HG02623 (cell line): Measurements from ENCODE around the gene CROCC2.

Source experiments
- ATAC-seq: cut with Tn5 transposase; IDR thresholded peaks from one replicate; pipeline ENCODE4 v1.9.1; 2021; ENCODE audit warnings: moderate library complexity; ENCODE audit not compliant: unreplicated experiment

The CROCC2 gene

DNA sequence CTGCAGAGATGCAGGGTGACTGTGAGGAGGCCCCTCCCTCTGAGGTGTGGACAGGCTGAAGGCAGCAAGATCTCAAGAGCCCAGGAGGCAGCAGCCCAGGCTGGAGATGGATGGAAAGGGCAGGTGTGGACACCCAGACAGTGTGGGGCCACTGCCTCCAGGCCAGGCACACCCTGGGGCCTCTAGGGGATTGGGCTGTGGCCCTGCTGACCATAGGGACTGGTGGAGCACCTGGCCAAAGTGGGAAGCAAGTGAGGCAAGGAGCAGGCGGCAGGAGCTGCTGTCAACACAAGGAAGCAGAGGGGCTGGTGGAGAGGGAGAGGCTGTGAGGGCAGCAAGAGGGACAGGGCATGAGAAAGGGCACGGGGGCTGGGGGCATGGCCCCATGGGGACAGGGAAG, 103.1 kb downstream of the CROCC2 start:
- ATAC-seq: no peak

DNA sequence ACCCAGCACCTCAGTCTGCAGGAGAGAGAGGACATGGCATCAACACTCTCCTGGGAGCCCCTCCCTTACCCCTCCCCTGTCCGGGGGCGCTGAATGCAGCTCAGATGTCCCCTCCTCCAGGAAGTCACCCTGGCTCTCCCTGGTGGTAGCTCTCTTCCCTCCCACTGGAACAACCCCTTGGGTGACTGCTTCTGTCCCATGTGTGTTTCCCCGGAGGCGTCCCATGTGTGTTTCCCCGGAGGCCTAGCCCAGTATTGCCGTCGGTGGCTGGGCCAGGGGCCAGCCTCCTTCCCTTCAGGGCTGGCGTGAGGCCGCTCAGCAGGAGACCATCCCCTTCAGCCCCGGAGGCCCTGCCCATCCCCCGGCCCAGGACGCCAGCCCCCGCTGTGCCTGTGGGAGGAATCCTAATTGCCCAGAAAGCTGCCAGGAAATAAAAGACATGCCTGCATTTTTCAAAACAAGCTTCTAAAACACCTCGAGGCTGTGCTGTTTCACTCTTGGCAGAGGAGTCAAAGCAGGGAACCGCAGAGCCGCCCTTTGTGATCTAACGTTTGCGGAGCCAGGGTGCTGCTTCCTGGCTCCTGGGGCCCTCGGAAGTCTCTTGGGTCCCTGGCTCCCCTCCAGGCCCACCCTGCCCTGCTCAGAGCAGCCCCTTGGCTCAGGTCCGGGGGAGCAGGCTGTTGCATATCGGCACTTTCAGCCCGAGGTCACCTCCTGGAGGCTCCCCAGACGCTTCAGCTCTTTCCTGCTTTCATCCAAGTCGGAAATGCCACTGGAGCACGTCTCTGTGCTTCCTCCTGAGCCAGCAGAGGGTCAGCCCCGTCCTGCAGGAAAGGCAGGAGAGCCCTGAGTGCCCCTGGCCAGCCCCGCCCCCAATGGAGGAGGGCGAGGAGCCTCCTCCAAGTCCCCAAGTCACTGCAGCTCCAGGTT, 103.7 kb downstream of the CROCC2 start:
- ATAC-seq: no peak

DNA sequence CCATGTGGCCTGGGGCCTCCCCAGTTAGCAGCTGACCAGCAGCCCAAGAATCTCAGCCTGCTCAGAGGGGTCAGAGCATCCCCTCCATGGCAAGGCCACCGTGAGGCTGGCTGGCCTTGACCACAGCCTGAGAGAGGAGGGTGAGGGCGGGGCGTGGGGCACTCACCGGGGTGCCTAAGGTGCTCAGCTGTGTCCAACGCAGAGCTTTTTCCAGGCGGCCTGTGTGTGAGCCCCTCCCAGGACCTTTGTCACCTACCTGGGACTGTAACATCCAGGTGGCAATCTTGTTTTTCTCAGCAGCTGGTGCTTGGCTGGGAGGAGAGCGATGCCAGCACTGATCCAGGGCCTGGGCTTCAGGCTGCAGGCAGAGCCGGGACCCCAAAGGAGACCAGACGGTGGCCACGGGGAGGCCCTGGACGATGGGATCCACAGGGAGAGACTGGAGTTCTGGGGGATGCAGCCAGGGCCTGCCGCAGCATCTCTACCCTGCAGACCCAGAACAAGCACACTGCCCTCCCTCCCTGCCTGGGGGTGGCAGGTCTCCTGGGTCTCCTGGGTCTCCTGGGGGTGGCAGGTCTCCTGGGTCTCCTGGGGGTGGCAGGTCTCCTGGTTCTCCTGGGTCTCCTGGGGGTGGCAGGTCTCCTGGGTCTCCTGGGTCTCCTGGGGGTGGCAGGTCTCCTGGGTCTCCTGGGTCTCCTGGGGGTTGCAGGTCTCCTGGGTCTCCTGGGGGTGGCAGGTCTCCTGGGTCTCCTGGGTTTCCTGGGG, 104.6 kb downstream of the CROCC2 start:
- no peak for ATAC-seq

DNA sequence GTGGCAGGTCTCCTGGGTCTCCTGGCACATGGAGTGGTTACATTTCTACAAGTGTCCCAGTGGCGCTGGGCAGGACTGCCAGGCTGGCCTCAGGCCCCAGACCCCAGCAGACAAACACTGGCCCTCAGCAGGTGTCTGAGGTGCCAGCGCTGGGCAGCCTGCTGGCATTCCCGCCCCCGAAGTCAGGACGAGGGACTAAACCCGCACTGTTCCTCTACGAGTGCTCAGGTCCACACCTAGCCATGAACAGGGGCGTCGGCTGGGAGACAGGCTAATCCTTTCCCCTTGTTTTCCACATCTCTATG, 105.1 kb downstream of the CROCC2 start:
- ATAC-seq: no peak

DNA sequence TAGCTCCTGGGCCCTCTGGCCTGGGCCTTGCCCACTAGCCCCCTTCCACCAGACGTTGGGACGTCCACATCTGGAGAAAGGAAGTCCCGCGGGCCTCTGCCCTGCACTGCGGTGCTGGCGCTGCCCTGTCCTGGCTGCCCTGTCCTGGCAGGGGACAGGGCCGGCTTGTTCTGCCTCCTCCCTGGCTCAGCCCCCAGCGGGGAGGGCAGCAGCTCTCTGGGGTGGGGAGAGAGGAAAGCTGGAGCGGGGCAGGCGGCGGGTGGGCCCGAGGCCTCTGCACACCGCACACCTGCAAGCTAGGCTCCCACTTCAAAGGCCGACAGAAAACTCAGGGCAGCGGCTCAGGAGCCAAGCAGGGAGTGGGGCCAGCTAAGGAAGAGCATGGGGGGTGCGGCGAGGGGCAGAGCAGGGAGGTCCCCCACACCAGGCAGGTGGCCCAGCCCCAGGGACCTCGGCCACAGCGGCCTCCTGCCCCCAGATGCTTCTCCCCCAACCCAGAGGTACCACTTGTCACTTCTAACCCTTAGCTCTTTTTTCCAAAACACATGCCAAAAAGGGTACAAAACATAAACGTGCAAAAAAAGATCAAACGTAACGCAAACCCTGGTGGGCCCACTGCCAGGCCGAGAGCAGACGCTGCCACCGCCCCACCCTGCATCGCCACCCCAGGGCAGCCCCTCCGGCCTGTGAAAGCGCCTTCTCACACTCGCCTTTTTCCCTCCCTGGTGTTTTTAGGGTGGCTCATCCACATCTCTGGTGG, 105.8 kb downstream of the CROCC2 start:
- no peak for ATAC-seq

DNA sequence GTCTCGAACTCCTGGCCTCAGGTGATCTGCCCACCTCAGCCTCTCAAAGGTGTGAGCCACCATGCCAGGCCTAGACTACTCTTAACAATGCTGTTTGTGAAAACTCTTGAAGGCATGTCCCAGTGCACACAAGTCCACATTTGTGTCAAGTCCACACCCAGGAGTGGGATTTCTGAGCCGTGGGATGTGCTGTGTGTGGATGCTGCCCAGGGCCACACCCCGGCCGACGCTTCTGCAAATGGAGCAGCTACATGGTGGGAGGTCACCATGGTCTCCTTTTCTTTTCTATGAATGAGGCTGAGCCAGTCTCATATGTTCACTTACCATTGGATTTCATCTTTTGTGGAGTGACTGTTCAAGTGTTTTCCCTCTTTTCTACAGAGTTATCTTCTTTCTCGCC, 108.1 kb downstream of the CROCC2 start:
- ATAC-seq: no peak

DNA sequence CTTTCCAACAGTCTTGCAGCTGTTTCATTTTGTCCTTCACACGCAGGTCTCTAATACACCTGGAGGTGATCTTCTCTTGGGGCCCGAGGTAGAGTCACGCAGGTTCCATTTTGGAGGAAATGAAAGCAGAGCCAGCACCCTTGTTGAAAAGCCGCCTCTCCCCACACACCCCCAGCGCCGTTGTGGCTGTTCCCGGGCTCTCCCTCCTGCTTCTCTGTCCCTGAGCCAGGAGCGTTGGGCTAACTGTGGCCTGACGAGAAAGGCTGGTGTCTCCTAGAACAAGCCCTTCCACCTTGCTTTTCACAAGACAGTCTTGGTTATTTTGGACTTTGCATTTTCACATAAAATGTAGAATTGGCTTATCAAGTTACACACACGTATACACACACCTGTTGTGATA, 108.6 kb downstream of the CROCC2 start:
- no peak for ATAC-seq

DNA sequence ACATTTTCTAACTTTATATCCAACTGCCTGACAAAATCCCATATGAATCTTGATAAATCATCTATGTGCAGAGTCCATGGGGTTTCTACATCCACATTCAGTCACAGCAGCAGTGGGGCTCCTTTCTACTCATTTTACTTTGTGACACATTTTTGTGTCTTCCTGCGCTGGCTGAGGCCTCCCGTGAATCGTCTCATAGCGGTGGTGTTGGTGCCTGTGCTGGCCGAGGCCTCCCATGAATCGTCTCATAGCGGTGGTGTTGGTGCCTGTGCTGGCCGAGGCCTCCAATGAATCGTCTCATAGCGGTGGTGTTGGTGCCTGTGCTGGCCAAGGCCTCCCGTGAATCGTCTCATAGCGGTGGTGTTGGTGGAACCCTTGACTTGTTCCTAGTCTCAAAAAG, 109.3 kb downstream of the CROCC2 start:
- no peak for ATAC-seq

DNA sequence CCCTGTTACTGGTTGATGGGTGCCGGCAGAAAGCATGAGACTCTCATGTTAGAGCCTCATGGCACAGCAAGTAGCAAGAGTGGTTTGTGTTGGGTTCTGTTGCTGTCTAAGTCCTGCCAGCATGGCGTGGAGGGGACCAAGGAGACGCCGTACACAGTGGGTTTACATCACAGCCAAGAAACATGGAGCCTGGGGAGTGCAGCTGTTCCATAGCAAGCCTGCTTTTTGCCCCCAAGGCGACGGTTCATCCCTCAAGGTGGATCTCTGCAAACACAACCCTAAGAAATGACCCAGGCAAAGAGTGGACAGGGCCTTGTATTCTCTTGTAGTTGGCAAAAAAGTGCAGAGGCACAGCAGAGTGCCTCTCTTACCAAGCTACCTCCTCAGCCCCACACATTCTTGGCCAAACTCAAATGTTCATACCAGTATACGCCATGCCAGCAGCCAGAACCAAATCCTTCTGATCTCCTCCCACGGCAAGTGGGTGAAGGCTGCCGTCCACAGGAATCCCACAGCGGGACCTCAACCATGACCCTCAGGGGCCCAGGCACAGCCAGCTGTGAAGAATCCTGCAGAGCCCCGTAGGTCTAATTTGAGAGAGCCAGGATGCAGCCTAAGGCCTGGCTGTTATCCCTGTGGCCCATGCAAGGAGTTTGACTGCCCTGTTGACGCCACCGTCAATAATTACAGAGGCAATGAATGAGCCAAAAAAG, 111.2 kb downstream of the CROCC2 start:
- ATAC-seq: no peak

DNA sequence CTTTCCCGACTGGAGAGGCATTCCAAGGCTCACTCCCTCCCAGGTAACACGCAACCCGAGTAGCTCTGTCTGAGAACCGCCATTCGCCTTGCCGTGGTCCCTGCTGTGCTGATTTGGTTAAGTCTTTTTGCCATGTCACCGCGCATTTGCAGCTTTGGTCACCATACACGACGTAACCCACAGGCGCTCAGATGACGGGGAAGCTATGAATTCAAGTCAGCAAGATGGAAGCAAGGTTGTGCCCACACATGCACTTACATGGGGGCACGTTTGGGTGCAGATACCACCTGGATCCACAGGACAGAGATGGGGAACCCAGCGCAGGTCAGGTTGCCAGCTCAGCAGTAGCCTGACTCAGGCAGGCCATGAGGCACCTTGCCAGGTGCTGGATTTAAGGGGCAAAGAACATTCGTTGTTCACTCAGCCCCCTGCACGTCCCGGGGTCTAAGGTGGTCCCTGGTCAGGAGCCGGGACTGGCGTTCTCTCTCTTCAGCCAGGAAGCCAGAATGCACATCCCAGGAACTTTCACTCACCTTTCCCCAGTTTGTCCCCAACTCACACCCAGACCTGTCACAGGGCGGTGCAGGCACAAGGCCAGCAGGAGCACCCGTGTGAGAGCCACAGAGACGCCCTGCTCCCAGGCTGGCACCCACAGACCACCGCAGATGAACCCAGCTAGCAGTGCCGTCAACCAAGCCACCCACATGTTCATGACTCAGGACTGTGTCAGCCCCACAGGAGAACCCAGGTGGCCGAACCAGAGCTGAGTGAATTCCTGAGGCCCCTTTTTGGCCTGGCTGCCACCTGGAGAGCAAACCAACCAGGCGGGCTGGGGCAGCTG, 112.1 kb downstream of the CROCC2 start:
- ATAC-seq: no peak

DNA sequence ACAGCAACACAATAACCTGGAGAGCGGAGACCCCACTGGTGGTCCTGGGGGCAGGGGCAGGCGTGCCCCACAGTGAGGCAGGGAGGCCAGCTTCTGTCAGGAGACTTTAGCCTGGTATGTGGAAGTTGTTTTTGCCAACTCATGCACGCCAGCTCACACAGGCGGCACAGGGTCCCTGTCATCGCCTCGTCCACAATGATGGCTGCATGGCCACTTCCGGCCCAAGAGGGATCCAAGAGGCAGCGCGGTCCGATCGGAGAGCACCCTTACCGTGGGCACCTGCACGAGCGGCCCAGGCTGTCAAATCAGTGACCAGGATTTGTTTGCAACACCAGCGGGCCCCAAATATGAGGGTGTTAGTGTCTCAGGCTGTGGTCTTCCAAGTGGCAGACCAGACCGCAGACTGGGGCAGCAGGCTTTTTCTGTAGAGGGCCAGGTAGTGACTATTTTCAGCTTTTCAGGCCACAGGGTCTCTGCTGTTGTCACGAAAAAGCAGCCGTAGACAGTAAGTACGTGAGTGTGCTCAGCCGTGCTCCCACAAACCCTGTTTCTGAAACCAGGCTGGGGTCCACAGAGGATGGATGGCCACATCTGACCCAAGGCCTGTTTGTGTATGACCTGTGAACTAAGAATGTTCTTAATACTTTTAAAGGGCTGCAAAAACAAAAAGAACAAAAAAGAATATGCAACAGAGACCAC, 113.5 kb downstream of the CROCC2 start:
- ATAC-seq: no peak

DNA sequence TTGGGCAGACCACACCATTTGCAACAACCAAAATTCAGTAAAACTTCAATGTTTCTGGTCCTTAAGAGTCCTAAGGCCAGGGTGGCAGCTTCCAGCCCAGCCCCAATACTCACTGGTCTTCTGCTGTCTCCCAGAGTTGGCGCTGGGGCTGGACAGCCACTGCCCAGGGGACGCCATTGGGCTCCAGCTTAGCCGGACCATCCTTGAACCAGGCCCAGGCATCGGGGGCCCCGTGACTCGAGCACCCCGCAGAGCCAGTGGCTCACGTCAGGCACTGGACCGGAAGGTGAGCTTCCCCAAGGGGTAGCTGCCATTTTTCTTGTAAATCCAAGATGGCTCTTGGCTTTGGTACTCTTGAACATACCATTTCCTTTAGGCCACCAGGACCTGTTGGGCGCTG, 114.1 kb downstream of the CROCC2 start:
- no peak for ATAC-seq

DNA sequence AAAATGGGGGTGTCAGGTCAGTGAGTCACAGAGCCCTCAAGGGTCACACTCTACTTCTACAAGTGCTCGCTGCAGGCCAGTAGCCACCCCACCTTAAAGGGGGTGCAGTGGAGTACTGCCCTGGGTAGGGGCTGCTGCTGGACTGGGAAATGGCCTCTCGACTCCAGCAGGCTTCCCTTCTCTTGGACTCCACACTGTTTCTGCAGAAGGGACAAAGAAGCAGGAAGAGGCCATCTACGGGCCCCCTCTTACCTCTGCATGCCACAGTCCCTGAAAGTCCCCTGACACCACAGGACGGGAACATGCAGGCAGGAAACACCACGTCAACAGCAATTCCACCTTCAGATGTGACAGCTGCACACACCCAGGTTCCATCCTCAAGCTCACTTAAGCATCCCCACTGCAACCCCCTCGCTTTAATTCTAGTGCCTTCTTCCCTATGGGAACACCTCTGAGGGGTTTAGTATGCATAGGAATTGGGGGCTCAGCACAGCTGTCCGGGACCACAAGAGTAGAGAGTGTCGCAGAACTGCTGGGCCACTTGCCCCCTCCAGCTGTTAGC, 114.6 kb downstream of the CROCC2 start:
- ATAC-seq: no peak

DNA sequence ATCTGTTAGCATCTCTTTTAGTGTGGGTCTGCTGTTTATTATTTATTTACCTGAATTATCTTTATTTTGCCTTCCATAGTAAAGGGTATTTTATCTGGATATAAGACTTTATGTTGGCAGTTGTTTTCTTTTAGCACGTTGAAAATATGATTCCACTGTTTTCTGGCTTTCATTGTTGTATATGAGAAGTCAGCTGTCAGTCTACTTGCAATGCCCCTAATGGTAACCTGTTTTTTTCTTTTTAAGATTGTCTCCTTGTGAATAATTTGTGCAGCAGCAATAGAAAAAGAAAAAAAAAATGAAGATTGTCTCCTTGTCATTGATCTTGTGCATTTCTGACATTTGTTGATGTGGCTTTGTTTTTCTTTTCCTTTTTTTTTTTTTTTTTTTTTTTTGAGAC, 119.5 kb downstream of the CROCC2 start:
- no peak for ATAC-seq

DNA sequence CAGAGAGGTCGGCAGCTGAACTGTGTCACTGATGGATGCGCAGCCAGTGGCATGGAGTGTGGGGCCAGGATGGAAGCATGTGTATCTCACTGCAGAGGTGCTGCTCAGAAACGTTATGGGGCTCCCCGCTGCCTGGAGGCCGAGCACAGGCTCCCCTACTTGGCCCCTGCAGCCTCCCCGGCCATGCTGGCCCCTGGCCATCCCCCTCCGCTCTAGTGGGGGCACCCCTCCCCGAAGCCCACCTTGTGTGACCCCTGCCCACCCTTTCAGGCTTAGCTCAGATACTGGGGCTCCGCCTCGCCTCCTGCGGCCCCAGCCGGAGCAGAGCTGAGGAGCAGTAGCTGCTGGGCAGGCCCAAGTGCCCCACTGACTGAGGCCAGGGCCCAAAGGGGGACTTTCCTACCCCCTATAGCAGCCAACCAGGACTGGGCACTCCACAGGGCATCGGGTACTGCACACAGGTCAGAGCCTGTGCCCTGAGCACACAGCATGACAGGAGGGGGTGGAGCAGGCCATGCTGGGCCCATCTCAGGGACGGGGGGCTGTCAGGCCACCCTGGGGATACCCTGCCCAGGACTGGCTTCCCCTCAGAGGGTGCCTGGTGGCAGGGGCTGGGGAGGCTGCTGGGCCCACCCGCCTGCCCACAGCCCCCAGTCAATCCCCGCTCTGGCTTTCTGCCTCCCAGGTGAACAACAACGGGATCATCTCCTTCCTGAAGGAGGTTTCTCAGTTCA, 123.6 kb downstream of the CROCC2 start:
- no peak for ATAC-seq

DNA sequence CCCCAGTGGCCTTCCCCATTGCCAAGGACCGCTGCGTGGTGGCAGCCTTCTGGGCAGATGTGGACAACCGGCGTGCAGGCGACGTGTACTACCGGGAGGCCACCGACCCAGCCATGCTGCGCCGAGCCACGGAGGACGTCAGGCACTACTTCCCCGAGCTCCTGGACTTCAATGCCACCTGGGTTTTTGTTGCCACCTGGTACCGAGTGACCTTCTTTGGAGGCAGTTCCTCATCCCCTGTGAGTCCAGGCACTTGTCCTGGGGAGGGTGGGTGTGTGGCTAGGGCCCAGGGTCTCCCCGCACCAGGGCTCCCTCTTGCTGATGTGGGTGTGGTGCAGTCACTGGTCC, 124.2 kb downstream of the CROCC2 start:
- ATAC-seq: no peak

DNA sequence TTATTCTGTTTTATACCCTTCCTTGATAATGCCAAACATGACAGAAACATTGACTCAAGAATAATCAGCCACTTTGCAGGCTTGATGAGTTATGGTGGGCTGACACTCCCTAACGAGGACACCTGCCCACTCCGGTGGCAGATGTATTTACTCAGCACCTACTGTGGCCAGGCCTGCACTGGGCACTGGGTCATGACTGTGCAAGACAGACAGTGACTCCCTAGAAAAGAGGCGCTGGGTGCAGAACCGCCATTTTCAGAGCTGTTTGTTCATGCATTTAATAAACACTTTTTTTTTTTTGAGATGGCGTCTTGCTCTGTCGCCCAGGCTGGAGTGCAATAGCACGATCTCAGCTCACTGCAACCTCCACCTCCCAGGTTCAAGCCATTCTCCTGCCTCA, 124.7 kb downstream of the CROCC2 start:
- no peak for ATAC-seq

DNA sequence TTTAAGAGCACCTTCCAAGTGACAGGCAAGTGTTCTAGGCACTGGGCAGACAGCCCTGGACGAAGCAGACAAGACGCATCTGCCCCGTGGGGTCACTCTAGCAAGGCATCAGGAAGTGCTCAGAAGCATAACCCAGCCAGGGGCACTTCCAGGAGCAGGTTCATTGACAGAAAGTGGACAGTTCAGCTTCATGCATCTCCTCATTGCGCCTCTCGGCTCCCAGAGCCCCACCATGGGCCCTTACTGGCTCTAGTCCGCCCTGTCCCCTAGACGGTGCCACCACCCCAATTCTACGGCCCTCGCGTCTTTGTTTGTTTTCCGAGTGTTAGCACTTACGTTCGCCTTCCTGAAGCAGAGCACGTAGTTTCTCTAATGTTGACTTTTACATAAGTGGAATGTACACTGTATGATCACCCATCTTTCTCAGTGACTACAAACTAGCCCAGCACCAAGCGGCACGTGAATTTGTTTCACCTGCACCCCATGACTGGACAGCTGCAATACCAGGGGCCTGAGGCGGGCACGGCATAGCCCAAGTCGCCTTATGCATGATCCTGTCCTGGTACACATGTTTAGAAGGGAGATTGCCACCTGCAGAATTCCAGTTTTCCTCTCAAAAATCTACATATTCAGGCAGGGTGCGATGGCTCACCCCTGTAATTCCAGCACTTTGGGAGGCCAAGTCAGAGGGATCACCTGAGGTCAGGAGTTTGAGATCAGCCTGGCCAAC, 125.5 kb downstream of the CROCC2 start:
- ATAC-seq: no peak
